Keratinocyte (primary cell): ENCODE measurements around the gene ARID4A. TPM values are rescaled to one million over a fixed set of nuclear protein-coding genes. Genes with fewer than 3 reads are reported as not detected.
A peak's percentile ranks its signal among the peaks of the same experiment; 100 is the strongest.

Experiments
- DNase-seq: peaks from one replicate; pipeline ENCODE4 v3.0.0-alpha.2; 2011; ENCODE audit warnings: low read depth, missing footprints, low spot score
- FAIRE-seq: peaks from 2 replicates; lab custom pipeline; 2011; peaks lifted over from hg19 to GRCh38; lab: Jason Lieb, UNC
- H2AFZ ChIP-seq: 2 replicates; pipeline ENCODE4 v1.6.0; 2012; ENCODE audit warnings: low read length, control low read depth, inconsistent platforms; ENCODE audit not compliant: control insufficient read depth
- H3K27ac ChIP-seq: 2 replicates; pipeline ENCODE4 v1.5.1; 2011; ENCODE audit warnings: low read length; ENCODE audit not compliant: control insufficient read depth, insufficient read depth
- H3K27me3 ChIP-seq: 3 replicates; pipeline ENCODE4 v1.6.0; 2011; ENCODE audit warnings: low read length; ENCODE audit not compliant: control insufficient read depth, insufficient read depth; ENCODE audit errors: extremely low read depth
- H3K36me3 ChIP-seq, 2 experiments: 2 replicates in 1 of 2; 3 replicates in 1 of 2; pipeline ENCODE4 v1.5.1; 2011; ENCODE audit warnings: low read length in 2 of 2, mild to moderate bottlenecking in 1 of 2; ENCODE audit not compliant: control insufficient read depth in 2 of 2, insufficient read depth in 2 of 2; ENCODE audit errors: extremely low read depth in 1 of 2
- H3K4me1 ChIP-seq: 3 replicates; pipeline ENCODE4 v1.5.1; 2011; ENCODE audit warnings: low read length; ENCODE audit not compliant: control insufficient read depth, insufficient read depth; ENCODE audit errors: extremely low read depth
- H3K4me2 ChIP-seq: 3 replicates; pipeline ENCODE4 v1.6.0; 2011; ENCODE audit warnings: low read depth, low read length; ENCODE audit not compliant: control insufficient read depth, insufficient read depth; ENCODE audit errors: extremely low read depth
- H3K4me3 ChIP-seq, 3 experiments: fragments of 200-600 bp in 1 of 3; sonication (generic) in 1 of 3; 2 replicates in 2 of 3; 3 replicates in 1 of 3; pipeline ENCODE4 v1.5.1; 2011 to 2016; ENCODE audit warnings: low read length in 3 of 3, mild to moderate bottlenecking in 3 of 3, control low read depth in 2 of 3, inconsistent platforms in 1 of 3, low read depth in 1 of 3, mixed read lengths in 1 of 3, mixed run types in 1 of 3, moderate library complexity in 1 of 3; ENCODE audit not compliant: control insufficient read depth in 2 of 3, insufficient read depth in 2 of 3; ENCODE audit errors: extremely low read depth in 1 of 3
- H3K79me2 ChIP-seq: 2 replicates; pipeline ENCODE4 v1.6.0; 2012; ENCODE audit warnings: low read length; ENCODE audit not compliant: control insufficient read depth, insufficient read depth
- H3K9ac ChIP-seq: 3 replicates; pipeline ENCODE4 v1.6.0; 2011; ENCODE audit warnings: low read length; ENCODE audit not compliant: control insufficient read depth, insufficient read depth; ENCODE audit errors: extremely low read depth
- H3K9me1 ChIP-seq: 3 replicates; pipeline ENCODE4 v1.6.0; 2011; ENCODE audit warnings: low read length; ENCODE audit not compliant: control insufficient read depth, insufficient read depth; ENCODE audit errors: extremely low read depth
- H3K9me3 ChIP-seq: 2 replicates; pipeline ENCODE4 v1.5.1; 2012; ENCODE audit warnings: low read depth, low read length; ENCODE audit not compliant: control insufficient read depth
- H4K20me1 ChIP-seq: 3 replicates; pipeline ENCODE4 v1.6.0; 2011; ENCODE audit warnings: low read length; ENCODE audit not compliant: control insufficient read depth, insufficient read depth; ENCODE audit errors: extremely low read depth
- CTCF ChIP-seq, 3 experiments: IDR thresholded peaks in 1 of 3; conservative IDR thresholded peaks in 1 of 3; optimal IDR thresholded peaks in 1 of 3; 2 replicates in 2 of 3; 3 replicates in 1 of 3; pipeline versions ENCODE3 to v1.5.1; 2011; ENCODE audit warnings: low read length in 3 of 3, mild to moderate bottlenecking in 3 of 3, moderate library complexity in 2 of 3, control low read depth in 1 of 3, inconsistent platforms in 1 of 3; ENCODE audit not compliant: insufficient read depth in 2 of 3; ENCODE audit errors: extremely low read depth in 1 of 3
- EZH2 ChIP-seq: IDR thresholded peaks from one replicate; pipeline ENCODE4 v1.6.1; 2012; ENCODE audit warnings: inconsistent platforms, mild to moderate bottlenecking, low read length, moderate library complexity
- dilution Hi-C: fragments of 300-500 bp; cut with MboI; formaldehyde crosslinking; loops from one replicate; pipeline ENCODE4 v1.7.0; 2020; ENCODE audit warnings: low sequenced_read_pairs; ENCODE audit not compliant: extremely low pct_ligation_motif_present
- polyA plus RNA-seq, 5 experiments: library from polyadenylated mRNA; depleted of rRNA in 3 of 5; stranded (reverse) in 3 of 5; stranded (forward) in 1 of 5; unstranded in 1 of 5; fragments of >200 nt; gene quantifications; 1 replicate in 1 of 5; 2 replicates in 3 of 5; 3 replicates in 1 of 5; pipeline versions ENCODE4 v1.2.1 to v1.2.3, GENCODE V29; 2011 to 2012; ENCODE audit warnings: missing spikeins in 2 of 5, low read depth in 1 of 5, low replicate concordance in 1 of 5

Gene ARID4A
- polyA plus RNA-seq, 1 donor (not counting 4 experiments of a cell fraction or from before 2014, with no cell fraction given): 8.4 TPM

GRCh38 chr14:58299401-58300330, 1.3 kb downstream of the ARID4A start:
- no peaks in the 10 kb centered on the region for H3K27me3 ChIP-seq
- peak overlapping the region; percentile 87 to 93 (median 92) for H3K4me3 ChIP-seq
- TF ChIP-seq EZH2 (no peak), CTCF (optimal IDR thresholded peaks at IDR 0.05 in 1 of 3, IDR thresholded peaks at IDR 0.05 in 1 of 3, conservative IDR thresholded peaks at IDR 0.05 in 1 of 3; ENCODE audit: extremely low read depth in 1 of 3, insufficient read depth in 2 of 3, low read length in 3 of 3) (no peak)
- no peak for DNase-seq
- H3K9ac ChIP-seq: peak overlapping the region; percentile 87
- H3K4me2 ChIP-seq: peak overlapping the region; percentile 100
- H4K20me1 ChIP-seq: no peaks in the 10 kb centered on the region
- H3K9me1 ChIP-seq: no peaks in the 10 kb centered on the region
- dilution Hi-C loops: no loop called here
- peaks cover 10% of the 10 kb centered on the region for H3K4me1 ChIP-seq
- FAIRE-seq: no peak
- H3K36me3 ChIP-seq: peaks cover 2 to 4% of the 10 kb centered on the region in 2 experiments
- no peaks in the 10 kb centered on the region for H3K9me3 ChIP-seq
- H2AFZ ChIP-seq: peak overlapping the region; percentile 97
- peaks cover 46% of the 10 kb centered on the region for H3K79me2 ChIP-seq
- H3K27ac ChIP-seq: peak overlapping the region; percentile 61

DNA sequence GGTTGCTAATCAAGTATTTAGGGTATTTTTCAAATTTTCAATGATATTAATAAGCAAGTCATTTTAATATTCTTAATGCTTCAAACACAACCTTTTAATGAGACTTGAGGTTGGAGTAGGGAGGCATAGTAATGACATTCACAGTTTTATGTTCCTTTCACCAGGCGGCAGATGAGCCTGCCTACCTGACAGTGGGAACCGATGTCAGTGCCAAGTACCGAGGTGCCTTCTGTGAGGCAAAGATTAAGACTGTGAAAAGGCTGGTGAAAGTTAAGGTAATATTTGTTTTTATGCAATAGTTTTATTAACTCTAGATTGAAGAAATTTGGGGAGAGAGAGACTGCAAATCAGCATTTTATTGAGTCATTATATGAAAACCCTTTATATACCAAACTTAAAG, 3.1 kb downstream of the ARID4A start:
- Histone ChIP-seq H3K79me2 (peaks cover 29% of the 10 kb centered on the region), H4K20me1 (no peaks in the 10 kb centered on the region), H3K9me3 (no peaks in the 10 kb centered on the region), H3K9ac (no peak overlapping the region), H3K4me1 (peaks cover 8% of the 10 kb centered on the region), H3K27ac (no peak overlapping the region), H3K9me1 (no peaks in the 10 kb centered on the region), H3K4me3 (no peak overlapping the region), H3K27me3 (no peaks in the 10 kb centered on the region), H3K4me2 (no peak overlapping the region), H2AFZ (no peak overlapping the region), H3K36me3 (peaks cover 2 to 5% of the 10 kb centered on the region in 2 experiments)
- TF ChIP-seq CTCF (optimal IDR thresholded peaks at IDR 0.05 in 1 of 3, IDR thresholded peaks at IDR 0.05 in 1 of 3, conservative IDR thresholded peaks at IDR 0.05 in 1 of 3; ENCODE audit: extremely low read depth in 1 of 3, insufficient read depth in 2 of 3, low read length in 3 of 3): no peak
- dilution Hi-C loops: no loop called here
- no peak for DNase-seq
- no peak for FAIRE-seq
